ENCODE results near the gene TSPAN32.

The TSPAN32 gene

GRCh38 chr11:2269601-2270321, 32.1 kb upstream of the TSPAN32 start:
- Histone ChIP-seq H3K36me3 (replicated peaks in 1 of 2; ENCODE audit: control insufficient read depth in 2 of 2, insufficient read depth in 2 of 2, low read length in 2 of 2) (no peaks in the 10 kb centered on the region), H3K14ac (ENCODE audit: low read length) (no peak overlapping the region), H3K23ac (ENCODE audit: low read depth, low read length, poor library complexity) (peak overlapping the region; percentile 90), H4K8ac (ENCODE audit: low read depth, low read length) (no peak overlapping the region), H3K18ac (ENCODE audit: low read length) (peak overlapping the region; percentile 79), H3K4ac (ENCODE audit: low read length) (no peak overlapping the region), H2BK120ac (ENCODE audit: low read depth, low read length) (no peak overlapping the region), H2AFZ (ENCODE audit: low read length) (peak overlapping the region; percentile 49), H2BK15ac (ENCODE audit: low read length) (peak overlapping the region; percentile 82), H3K27ac (replicated peaks; ENCODE audit: low read length) (no peak overlapping the region), H3K4me2 (ENCODE audit: insufficient read depth, low read length, poor library complexity, severe bottlenecking) (peak overlapping the region; percentile 48), H3K4me1 (ENCODE audit: control insufficient read depth in 2 of 2, insufficient read depth in 1 of 2, low read depth in 1 of 2, low read length in 2 of 2) (peaks cover 0 to 7% of the 10 kb centered on the region in 2 donors), H3K79me1 (ENCODE audit: low read depth, low read length) (peaks cover 4% of the 10 kb centered on the region), H3K27me3 (ENCODE audit: control insufficient read depth in 3 of 3, insufficient read depth in 3 of 3, low read depth in 1 of 3, low read length in 3 of 3) (peaks cover 43 to 94% (median 79%) of the 10 kb centered on the region in 3 experiments), H4K91ac (ENCODE audit: low read depth, low read length, poor library complexity) (no peak overlapping the region), H2AK5ac (ENCODE audit: low read depth, low read length) (no peak overlapping the region), H2BK12ac (ENCODE audit: low read length) (no peak overlapping the region), H3K9me3 (replicated peaks in 1 of 2; ENCODE audit: control insufficient read depth in 2 of 2, insufficient read depth in 1 of 2, low read depth in 1 of 2, low read length in 2 of 2) (no peaks in the 10 kb centered on the region), H3K9ac (ENCODE audit: low read depth, low read length, poor library complexity) (no peak overlapping the region), H2BK5ac (ENCODE audit: low read length) (no peak overlapping the region), H3K4me3 (ENCODE audit: low read length in 2 of 2) (peak overlapping the region in 1 of 2 donors; percentile 58)
- no CpG with 5 or more reads among the region's 104 CpGs for WGBS, 2 donors (ENCODE audit: extremely low coverage in 2 of 2, insufficient read length in 2 of 2, insufficient replicate concordance in 1 of 2)
- no peak for DNase-seq (ENCODE audit: low spot score)

GRCh38 chr11:2270322-2271076, 31.3 kb upstream of the TSPAN32 start, which contains the start of gene ASCL2:
TSS of gene ASCL2 (minus strand) at chr11:2270588. CDS start at chr11:2270332, 256 bp downstream.
- peaks cover 4% of the 10 kb centered on the region for H3K79me1 ChIP-seq (ENCODE audit: low read depth, low read length)
- H3K4me2 ChIP-seq (ENCODE audit: insufficient read depth, low read length, poor library complexity, severe bottlenecking), result peak within 1 kb of the TSS; percentile 87
- peak within 1 kb of the TSS; percentile 30 for H3K9ac ChIP-seq (ENCODE audit: low read depth, low read length, poor library complexity)
- WGBS, 2 donors (ENCODE audit: extremely low coverage in 2 of 2, insufficient read length in 2 of 2, insufficient replicate concordance in 1 of 2), result no CpG with 5 or more reads among the region's 89 CpGs
- peak within 1 kb of the TSS; percentile 60 for H2AK5ac ChIP-seq (ENCODE audit: low read depth, low read length)
- peaks cover 43 to 87% (median 79%) of the 10 kb centered on the region in 3 experiments for H3K27me3 ChIP-seq (ENCODE audit: control insufficient read depth in 3 of 3, insufficient read depth in 3 of 3, low read depth in 1 of 3, low read length in 3 of 3)
- H3K36me3 ChIP-seq (replicated peaks in 1 of 2; ENCODE audit: control insufficient read depth in 2 of 2, insufficient read depth in 2 of 2, low read length in 2 of 2), result no peaks in the 10 kb centered on the region
- no peak within 1 kb of the TSS for H4K91ac ChIP-seq (ENCODE audit: low read depth, low read length, poor library complexity)
- H3K4ac ChIP-seq (ENCODE audit: low read length), result no peak within 1 kb of the TSS
- DNase-seq (ENCODE audit: low spot score), result no peak
- H3K9me3 ChIP-seq (replicated peaks in 1 of 2; ENCODE audit: control insufficient read depth in 2 of 2, insufficient read depth in 1 of 2, low read depth in 1 of 2, low read length in 2 of 2), result no peaks in the 10 kb centered on the region
- H3K23ac ChIP-seq (ENCODE audit: low read depth, low read length, poor library complexity), result peak within 1 kb of the TSS; percentile 90
- peak within 1 kb of the TSS; percentile 49 for H2AFZ ChIP-seq (ENCODE audit: low read length)
- peaks cover 0 to 7% of the 10 kb centered on the region in 2 donors for H3K4me1 ChIP-seq (ENCODE audit: control insufficient read depth in 2 of 2, insufficient read depth in 1 of 2, low read depth in 1 of 2, low read length in 2 of 2)
- no peak within 1 kb of the TSS for H3K27ac ChIP-seq (replicated peaks; ENCODE audit: low read length)
- H4K8ac ChIP-seq (ENCODE audit: low read depth, low read length), result no peak within 1 kb of the TSS
- H2BK12ac ChIP-seq (ENCODE audit: low read length), result peak within 1 kb of the TSS; percentile 30
- H3K14ac ChIP-seq (ENCODE audit: low read length), result peak within 1 kb of the TSS; percentile 9
- H3K4me3 ChIP-seq (ENCODE audit: low read length in 2 of 2), result peak within 1 kb of the TSS in 1 of 2 donors; percentile 58
- no peak within 1 kb of the TSS for H2BK5ac ChIP-seq (ENCODE audit: low read length)
- H3K18ac ChIP-seq (ENCODE audit: low read length), result peak within 1 kb of the TSS; percentile 79
- no peak within 1 kb of the TSS for H2BK120ac ChIP-seq (ENCODE audit: low read depth, low read length)
- peak within 1 kb of the TSS; percentile 82 for H2BK15ac ChIP-seq (ENCODE audit: low read length)

GRCh38 chr11:2271077-2271326, 30.8 kb upstream of the TSPAN32 start:
- H3K36me3 ChIP-seq (replicated peaks in 1 of 2; ENCODE audit: control insufficient read depth in 2 of 2, insufficient read depth in 2 of 2, low read length in 2 of 2), result no peaks in the 10 kb centered on the region
- no peak overlapping the region for H3K27ac ChIP-seq (replicated peaks; ENCODE audit: low read length)
- H4K91ac ChIP-seq (ENCODE audit: low read depth, low read length, poor library complexity), result no peak overlapping the region
- H2BK5ac ChIP-seq (ENCODE audit: low read length), result no peak overlapping the region
- H3K23ac ChIP-seq (ENCODE audit: low read depth, low read length, poor library complexity), result peak overlapping the region; percentile 90
- H2AK5ac ChIP-seq (ENCODE audit: low read depth, low read length), result peak overlapping the region; percentile 60
- WGBS, 2 donors (ENCODE audit: extremely low coverage in 2 of 2, insufficient read length in 2 of 2, insufficient replicate concordance in 1 of 2), result no CpG with 5 or more reads among the region's 28 CpGs
- H3K9ac ChIP-seq (ENCODE audit: low read depth, low read length, poor library complexity), result no peak overlapping the region
- H3K4me3 ChIP-seq (ENCODE audit: low read length in 2 of 2), result no peak overlapping the region
- peak overlapping the region; percentile 19 for H2BK15ac ChIP-seq (ENCODE audit: low read length)
- H3K18ac ChIP-seq (ENCODE audit: low read length), result peak overlapping the region; percentile 60
- DNase-seq (ENCODE audit: low spot score), result no peak
- H2AFZ ChIP-seq (ENCODE audit: low read length), result no peak overlapping the region
- no peak overlapping the region for H3K14ac ChIP-seq (ENCODE audit: low read length)
- H3K27me3 ChIP-seq (ENCODE audit: control insufficient read depth in 3 of 3, insufficient read depth in 3 of 3, low read depth in 1 of 3, low read length in 3 of 3), result peaks cover 43 to 83% (median 77%) of the 10 kb centered on the region in 3 experiments
- H3K4me2 ChIP-seq (ENCODE audit: insufficient read depth, low read length, poor library complexity, severe bottlenecking), result peak overlapping the region; percentile 3
- H2BK120ac ChIP-seq (ENCODE audit: low read depth, low read length), result no peak overlapping the region
- peaks cover 0 to 7% of the 10 kb centered on the region in 2 donors for H3K4me1 ChIP-seq (ENCODE audit: control insufficient read depth in 2 of 2, insufficient read depth in 1 of 2, low read depth in 1 of 2, low read length in 2 of 2)
- H4K8ac ChIP-seq (ENCODE audit: low read depth, low read length), result no peak overlapping the region
- peak overlapping the region; percentile 6 for H2BK12ac ChIP-seq (ENCODE audit: low read length)
- peaks cover 4% of the 10 kb centered on the region for H3K79me1 ChIP-seq (ENCODE audit: low read depth, low read length)
- H3K4ac ChIP-seq (ENCODE audit: low read length), result no peak overlapping the region
- H3K9me3 ChIP-seq (replicated peaks in 1 of 2; ENCODE audit: control insufficient read depth in 2 of 2, insufficient read depth in 1 of 2, low read depth in 1 of 2, low read length in 2 of 2), result no peaks in the 10 kb centered on the region
